ENCODE measurements around the gene LIM2. TPM values are rescaled to one million over a fixed set of nuclear protein-coding genes. Genes with fewer than 3 reads are reported as not detected.

The LIM2 gene
- total RNA-seq, 2 donors from 2014 or later = not detected

GRCh38 chr19:51351266-51351990 is 36.3 kb downstream of the LIM2 start:
- no peaks in the 10 kb centered on the region for H3K9me3 ChIP-seq (ENCODE audit: control insufficient read depth, low read length, poor library complexity, severe bottlenecking)

GRCh38 chr19:51347209-51347928 is 40.4 kb downstream of the LIM2 start:
- Mint-ChIP-seq H3K36me3 (ENCODE audit: low read depth) (peaks cover 10% of the 10 kb centered on the region), H3K27ac (no peak overlapping the region), H3K27me3 (no peaks in the 10 kb centered on the region), H3K4me3 (no peak overlapping the region), H3K4me1 (peaks cover 10% of the 10 kb centered on the region)
- H3K9me3 ChIP-seq (ENCODE audit: control insufficient read depth, low read length, poor library complexity, severe bottlenecking) = no peaks in the 10 kb centered on the region
- DNase-seq = no peak
- no peak for ATAC-seq

More at GRCh38 chr19:51351266-51351990, 36.3 kb downstream of the LIM2 start:
- peaks cover 11% of the 10 kb centered on the region for H3K36me3 Mint-ChIP-seq (ENCODE audit: low read depth)
- no peaks in the 10 kb centered on the region for H3K27me3 Mint-ChIP-seq
- H3K4me3 Mint-ChIP-seq = no peak overlapping the region
- peaks cover 11% of the 10 kb centered on the region for H3K4me1 Mint-ChIP-seq
- no peak overlapping the region for H3K27ac Mint-ChIP-seq
- ATAC-seq (no peak), DNase-seq (no peak)

- Mint-ChIP-seq H3K36me3 (ENCODE audit: low read depth) (peaks cover 5% of the 10 kb centered on the region), H3K4me1 (peaks cover 10% of the 10 kb centered on the region), H3K27ac (no peak overlapping the region)
These were observed 41.0 kb downstream of the LIM2 start for GRCh38 chr19:51346742-51347141.

GRCh38 chr19:51345076-51345620 is 42.6 kb downstream of the LIM2 start:
- peaks cover 12% of the 10 kb centered on the region for H3K4me1 Mint-ChIP-seq
- H3K36me3 Mint-ChIP-seq (ENCODE audit: low read depth) = peaks cover 3% of the 10 kb centered on the region
- H3K9me3 ChIP-seq (ENCODE audit: control insufficient read depth, low read length, poor library complexity, severe bottlenecking) = no peaks in the 10 kb centered on the region
- H3K27me3 Mint-ChIP-seq = no peaks in the 10 kb centered on the region
- ATAC-seq = no peak
- H3K4me3 Mint-ChIP-seq = no peak overlapping the region
- DNase-seq = no peak
- H3K27ac Mint-ChIP-seq = no peak overlapping the region

More at GRCh38 chr19:51346742-51347141, 41.0 kb downstream of the LIM2 start:
- no peak for ATAC-seq
- H3K9me3 ChIP-seq (ENCODE audit: control insufficient read depth, low read length, poor library complexity, severe bottlenecking) = no peaks in the 10 kb centered on the region
- Mint-ChIP-seq H3K4me3 (no peak overlapping the region), H3K27me3 (no peaks in the 10 kb centered on the region)
- no peak for DNase-seq

- H3K27me3 Mint-ChIP-seq = no peaks in the 10 kb centered on the region
- H3K4me1 Mint-ChIP-seq = peaks cover 21% of the 10 kb centered on the region
- DNase-seq (no peak), ATAC-seq (no peak)
- H3K27ac Mint-ChIP-seq = peak overlapping the region; percentile 79
- no peaks in the 10 kb centered on the region for H3K9me3 ChIP-seq (ENCODE audit: control insufficient read depth, low read length, poor library complexity, severe bottlenecking)
- peaks cover 3% of the 10 kb centered on the region for H3K36me3 Mint-ChIP-seq (ENCODE audit: low read depth)
- H3K4me3 Mint-ChIP-seq = peak overlapping the region; percentile 41
These were observed 44.9 kb downstream of the LIM2 start for GRCh38 chr19:51342631-51343569.

GRCh38 chr19:51341976-51342580 is 45.7 kb downstream of the LIM2 start, which contains the start of gene VSIG10L:
Gene VSIG10L (minus strand): TSS chr19:51342139. CDS start chr19:51342124, 15 bp downstream.
- Mint-ChIP-seq H3K27me3 (no peaks in the 10 kb centered on the region), H3K27ac (peak within 1 kb of the TSS; percentile 79), H3K4me3 (peak within 1 kb of the TSS; percentile 69), H3K4me1 (peaks cover 17% of the 10 kb centered on the region), H3K36me3 (ENCODE audit: low read depth) (no peaks in the 10 kb centered on the region)
- H3K9me3 ChIP-seq (ENCODE audit: control insufficient read depth, low read length, poor library complexity, severe bottlenecking) = no peaks in the 10 kb centered on the region
- DNase-seq (no peak), ATAC-seq (no peak)

- no peak for ATAC-seq
- no peaks in the 10 kb centered on the region for H3K27me3 Mint-ChIP-seq
- H3K27ac Mint-ChIP-seq = no peak overlapping the region
- H3K4me1 Mint-ChIP-seq = peaks cover 17% of the 10 kb centered on the region
- H3K9me3 ChIP-seq (ENCODE audit: control insufficient read depth, low read length, poor library complexity, severe bottlenecking) = no peaks in the 10 kb centered on the region
- no peak for DNase-seq
- H3K36me3 Mint-ChIP-seq (ENCODE audit: low read depth) = no peaks in the 10 kb centered on the region
- peak overlapping the region; percentile 69 for H3K4me3 Mint-ChIP-seq
These were observed 46.7 kb downstream of the LIM2 start for GRCh38 chr19:51341066-51341465.

- no peaks in the 10 kb centered on the region for H3K9me3 ChIP-seq (ENCODE audit: control insufficient read depth, low read length, poor library complexity, severe bottlenecking)
- Mint-ChIP-seq H3K27me3 (peaks cover 3% of the 10 kb centered on the region), H3K4me1 (peaks cover 17% of the 10 kb centered on the region), H3K36me3 (ENCODE audit: low read depth) (peaks cover 2% of the 10 kb centered on the region), H3K4me3 (peak overlapping the region; percentile 96), H3K27ac (peak overlapping the region; percentile 69)
- DNase-seq = peak; percentile 62 to 93 (median 84)
- ATAC-seq = peak; percentile 77
These were observed 47.8 kb downstream of the LIM2 start for GRCh38 chr19:51339687-51340656.

GRCh38 chr19:51339313-51339686 is 48.5 kb downstream of the LIM2 start:
- no peaks in the 10 kb centered on the region for H3K9me3 ChIP-seq (ENCODE audit: control insufficient read depth, low read length, poor library complexity, severe bottlenecking)
- Mint-ChIP-seq H3K27ac (peak overlapping the region; percentile 69), H3K27me3 (peaks cover 10% of the 10 kb centered on the region), H3K4me3 (peak overlapping the region; percentile 96), H3K4me1 (peaks cover 15% of the 10 kb centered on the region), H3K36me3 (ENCODE audit: low read depth) (peaks cover 2% of the 10 kb centered on the region)
- DNase-seq = no peak
- peak; percentile 3 for ATAC-seq

GRCh38 chr19:51338563-51339312 is 49.0 kb downstream of the LIM2 start:
- peaks cover 11% of the 10 kb centered on the region for H3K27me3 Mint-ChIP-seq
- H3K9me3 ChIP-seq (ENCODE audit: control insufficient read depth, low read length, poor library complexity, severe bottlenecking) = no peaks in the 10 kb centered on the region
- peak overlapping the region; percentile 96 for H3K4me3 Mint-ChIP-seq
- peak; percentile 77 to 81 (median 80) for DNase-seq
- peaks cover 15% of the 10 kb centered on the region for H3K4me1 Mint-ChIP-seq
- peak; percentile 83 for ATAC-seq
- H3K27ac Mint-ChIP-seq = peak overlapping the region; percentile 69
- peaks cover 2% of the 10 kb centered on the region for H3K36me3 Mint-ChIP-seq (ENCODE audit: low read depth)
